HG03280 (cell line): ENCODE data around the gene CASQ1.

Source experiments
- ATAC-seq: cut with Tn5 transposase; IDR thresholded peaks from one replicate; pipeline ENCODE4 v1.9.1; 2021; ENCODE audit warnings: mild to moderate bottlenecking, moderate library complexity; ENCODE audit not compliant: unreplicated experiment

Gene CASQ1

GRCh38 chr1:160204526-160205241 is 14.3 kb downstream of the CASQ1 start:
- peak; percentile 42 for ATAC-seq

- ATAC-seq: peak; percentile 55
Measured at GRCh38 chr1:160205242-160206035, 15.1 kb downstream of the CASQ1 start, which contains the start of gene PEA15. TSS of gene PEA15 (plus strand) at chr1:160205384. CDS start at chr1:160211545, 6,161 bp downstream.

- peak; percentile 35 for ATAC-seq
Measured at GRCh38 chr1:160206036-160206389, 15.6 kb downstream of the CASQ1 start.

- ATAC-seq: no peak
Measured at GRCh38 chr1:160206421-160207117, 16.2 kb downstream of the CASQ1 start.

- no peak for ATAC-seq
Measured at GRCh38 chr1:160207118-160207650, 16.8 kb downstream of the CASQ1 start.

GRCh38 chr1:160207771-160208556 is 17.6 kb downstream of the CASQ1 start:
- no peak for ATAC-seq

- no peak for ATAC-seq
Measured at GRCh38 chr1:160208557-160209320, 18.4 kb downstream of the CASQ1 start.

GRCh38 chr1:160209321-160210046 is 19.1 kb downstream of the CASQ1 start:
- no peak for ATAC-seq

GRCh38 chr1:160210561-160210960 is 20.2 kb downstream of the CASQ1 start:
- no peak for ATAC-seq

- ATAC-seq: no peak
Measured at GRCh38 chr1:160211046-160211790, 20.8 kb downstream of the CASQ1 start.

- ATAC-seq: no peak
Measured at GRCh38 chr1:160214481-160215140, 24.2 kb downstream of the CASQ1 start.

- no peak for ATAC-seq
Measured at GRCh38 chr1:160216301-160216700, 25.9 kb downstream of the CASQ1 start.

GRCh38 chr1:160217481-160218051 is 27.2 kb downstream of the CASQ1 start:
- ATAC-seq: no peak

GRCh38 chr1:160219062-160219929 is 28.9 kb downstream of the CASQ1 start:
- no peak for ATAC-seq

- ATAC-seq: no peak
Measured at GRCh38 chr1:160220301-160220700, 29.9 kb downstream of the CASQ1 start.

GRCh38 chr1:160221089-160221488 is 30.7 kb downstream of the CASQ1 start:
- ATAC-seq: no peak

GRCh38 chr1:160222546-160222945 is 32.2 kb downstream of the CASQ1 start:
- no peak for ATAC-seq
